HepG2 (cell line): ENCODE results near the gene TREH. TPM values are rescaled to one million over a fixed set of nuclear protein-coding genes. Genes with fewer than 3 reads are reported as not detected.

Source experiments
- ATF7-NPFF ChIP-seq: sonication (generic); formaldehyde crosslinking; IDR thresholded peaks from 2 replicates; pipeline ENCODE4 v1.8.1; 2023; ENCODE audit warnings: mild to moderate bottlenecking, low read depth, missing genetic modification reagents, moderate library complexity
- DPF2 ChIP-seq: sonication (generic); formaldehyde crosslinking; IDR thresholded peaks from 2 replicates; pipeline ENCODE4 v1.4.0; 2020; ENCODE audit warnings: mild to moderate bottlenecking, low read depth, missing genetic modification reagents, borderline replicate concordance
- E2F5 ChIP-seq: sonication (generic); formaldehyde crosslinking; conservative IDR thresholded peaks from 2 replicates; pipeline ENCODE4 v1.4.0; 2020; ENCODE audit warnings: missing genetic modification reagents
- FOXP4 ChIP-seq: sonication (generic); formaldehyde crosslinking; IDR thresholded peaks from 2 replicates; pipeline ENCODE4 v1.4.0; 2020; ENCODE audit warnings: missing genetic modification reagents
- HBP1 ChIP-seq: IDR thresholded peaks from 2 replicates; pipeline ENCODE4 v1.6.1; 2016; ENCODE audit warnings: low read depth, control low read depth
- NBN ChIP-seq: fragments of 450-650 bp; conservative IDR thresholded peaks from 2 replicates; pipeline ENCODE4 v1.6.1; 2017
- TCF7L2 ChIP-seq: IDR thresholded peaks from 2 replicates; pipeline ENCODE4 v1.6.1; 2011; ENCODE audit warnings: mild to moderate bottlenecking, low read depth, low read length, moderate library complexity
- TGIF2 ChIP-seq: IDR thresholded peaks from 2 replicates; pipeline ENCODE4 v1.6.1; 2016; ENCODE audit warnings: control low read depth, missing compliant biosample characterization
- ZFP41 ChIP-seq: sonication (generic); formaldehyde crosslinking; IDR thresholded peaks from 2 replicates; pipeline ENCODE4 v1.4.0; 2020; ENCODE audit warnings: mild to moderate bottlenecking, missing genetic modification reagents, borderline replicate concordance
- ZNF317 ChIP-seq: sonication (generic); formaldehyde crosslinking; IDR thresholded peaks from 2 replicates; pipeline ENCODE4 v1.5.0; 2020; ENCODE audit warnings: mild to moderate bottlenecking, missing genetic modification reagents
- polyA plus RNA-seq, 8 experiments: library from polyadenylated mRNA; depleted of rRNA in 3 of 8; stranded (reverse) in 7 of 8; unstranded in 1 of 8; fragments of >200 nt; fragmentation: Illumina TruSeq in 4 of 8; extraction: Trizol in 4 of 8; gene quantifications; 2 replicates each; pipeline versions ENCODE4 v1.2.1 to v1.2.3, GENCODE V29; 2011 to 2016; ENCODE audit warnings: low read depth in 4 of 8, missing spikeins in 1 of 8, mixed read lengths in 1 of 8; ENCODE audit not compliant: insufficient read depth in 1 of 8
- total RNA-seq, 5 experiments: library from RNA; depleted of rRNA; stranded (reverse); fragments of >200 nt; fragmentation: Illumina TruSeq; extraction: Trizol; gene quantifications; 2 replicates each; pipeline ENCODE4 v1.2.3, GENCODE V29; 2016; ENCODE audit warnings: low read depth in 1 of 5
- TF ChIP-seq, protein P1 (sequence below): sonication (generic); formaldehyde crosslinking; IDR thresholded peaks from 2 replicates; pipeline ENCODE4 v1.8.1; 2023; ENCODE audit warnings: mild to moderate bottlenecking, missing genetic modification reagents, borderline replicate concordance
- TF ChIP-seq, protein P2 (sequence below): sonication (generic); formaldehyde crosslinking; IDR thresholded peaks from 2 replicates; pipeline ENCODE4 v1.5.0; 2020; ENCODE audit warnings: missing genetic modification reagents
- TF ChIP-seq, protein P3 (sequence below), 2 experiments: fragments of 450-650 bp in 1 of 2; sonication (generic) in 1 of 2; formaldehyde crosslinking in 1 of 2; IDR thresholded peaks; 2 replicates each; pipeline versions ENCODE4 v1.6.1 to v1.8.0; 2016 to 2022; ENCODE audit warnings: antibody characterized with exemption in 1 of 2, mild to moderate bottlenecking in 1 of 2, missing genetic modification reagents in 1 of 2

TREH gene
- total and polyA plus RNA-seq, 2 of the 13 experiments (the other 11 are each of a cell fraction or from before 2014, with no cell fraction given) = 0.53 to 0.86 TPM

DNA sequence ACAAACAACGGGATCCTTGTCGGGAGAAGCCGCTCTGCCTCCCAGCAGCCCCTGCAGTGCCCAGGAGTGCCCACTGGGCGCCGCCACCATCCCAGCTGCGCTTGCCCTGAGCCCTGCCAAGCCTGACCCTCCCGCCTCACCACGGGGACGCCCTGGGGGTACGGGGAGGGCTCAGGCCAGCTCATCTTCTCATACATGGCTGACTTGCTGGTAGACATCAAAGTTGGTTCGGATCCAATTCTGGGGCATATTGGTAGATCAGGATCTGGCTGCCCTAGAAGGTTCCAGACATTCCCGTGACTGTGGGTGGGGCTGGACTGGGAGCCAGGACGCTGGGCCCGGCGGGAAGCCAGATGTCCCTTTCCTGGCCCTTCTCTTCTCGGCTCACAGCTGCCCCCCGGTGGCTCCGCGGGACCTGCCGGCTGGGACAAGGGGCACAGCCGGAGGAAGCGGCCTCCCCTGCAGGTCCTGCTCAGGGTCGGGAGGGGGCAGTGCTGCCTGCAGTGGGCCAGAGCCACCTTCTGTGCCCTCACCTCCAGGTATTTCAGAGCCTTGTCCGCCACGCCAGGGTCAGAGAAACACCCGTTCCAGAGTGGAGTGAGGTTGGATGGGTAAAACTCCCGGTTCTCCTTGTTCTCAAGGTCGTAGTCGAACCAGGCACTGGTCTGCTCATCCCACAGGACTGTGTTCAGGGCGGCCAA lies 10.6 kb upstream of the TREH start (continued):
- TF ChIP-seq HBP1 (CRISPR knock-in tag) (no peak), ZFP41 (no peak), FOXP4 (CRISPR knock-in tag) (0 out of 2 replicates have a peak, but pooled peaks have one; percentile 11), TCF7L2 (no peak), ZNF317 (no peak), ATF7-NPFF (CRISPR knock-in tag) (no peak; the same call in 1 of the 2 replicates), DPF2 (no peak), TGIF2 (CRISPR knock-in tag) (0 out of 2 replicates have a peak, but pooled peaks have one; percentile 16), E2F5 (no peak; the same call in 1 of the 2 replicates), NBN (no peak)
- TF ChIP-seq, protein P1, sequence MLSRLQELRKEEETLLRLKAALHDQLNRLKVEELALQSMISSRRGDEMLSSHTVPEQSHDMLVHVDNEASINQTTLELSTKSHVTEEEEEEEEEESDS (CRISPR knock-in tag) = peak; percentile 50; the same call in 1 of the 2 replicates
- TF ChIP-seq, protein P2, sequence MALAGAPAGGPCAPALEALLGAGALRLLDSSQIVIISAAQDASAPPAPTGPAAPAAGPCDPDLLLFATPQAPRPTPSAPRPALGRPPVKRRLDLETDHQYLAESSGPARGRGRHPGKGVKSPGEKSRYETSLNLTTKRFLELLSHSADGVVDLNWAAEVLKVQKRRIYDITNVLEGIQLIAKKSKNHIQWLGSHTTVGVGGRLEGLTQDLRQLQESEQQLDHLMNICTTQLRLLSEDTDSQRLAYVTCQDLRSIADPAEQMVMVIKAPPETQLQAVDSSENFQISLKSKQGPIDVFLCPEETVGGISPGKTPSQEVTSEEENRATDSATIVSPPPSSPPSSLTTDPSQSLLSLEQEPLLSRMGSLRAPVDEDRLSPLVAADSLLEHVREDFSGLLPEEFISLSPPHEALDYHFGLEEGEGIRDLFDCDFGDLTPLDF (CRISPR knock-in tag) = peak; percentile 68; the same call in 1 of the 2 replicates
- TF ChIP-seq, protein P3, sequence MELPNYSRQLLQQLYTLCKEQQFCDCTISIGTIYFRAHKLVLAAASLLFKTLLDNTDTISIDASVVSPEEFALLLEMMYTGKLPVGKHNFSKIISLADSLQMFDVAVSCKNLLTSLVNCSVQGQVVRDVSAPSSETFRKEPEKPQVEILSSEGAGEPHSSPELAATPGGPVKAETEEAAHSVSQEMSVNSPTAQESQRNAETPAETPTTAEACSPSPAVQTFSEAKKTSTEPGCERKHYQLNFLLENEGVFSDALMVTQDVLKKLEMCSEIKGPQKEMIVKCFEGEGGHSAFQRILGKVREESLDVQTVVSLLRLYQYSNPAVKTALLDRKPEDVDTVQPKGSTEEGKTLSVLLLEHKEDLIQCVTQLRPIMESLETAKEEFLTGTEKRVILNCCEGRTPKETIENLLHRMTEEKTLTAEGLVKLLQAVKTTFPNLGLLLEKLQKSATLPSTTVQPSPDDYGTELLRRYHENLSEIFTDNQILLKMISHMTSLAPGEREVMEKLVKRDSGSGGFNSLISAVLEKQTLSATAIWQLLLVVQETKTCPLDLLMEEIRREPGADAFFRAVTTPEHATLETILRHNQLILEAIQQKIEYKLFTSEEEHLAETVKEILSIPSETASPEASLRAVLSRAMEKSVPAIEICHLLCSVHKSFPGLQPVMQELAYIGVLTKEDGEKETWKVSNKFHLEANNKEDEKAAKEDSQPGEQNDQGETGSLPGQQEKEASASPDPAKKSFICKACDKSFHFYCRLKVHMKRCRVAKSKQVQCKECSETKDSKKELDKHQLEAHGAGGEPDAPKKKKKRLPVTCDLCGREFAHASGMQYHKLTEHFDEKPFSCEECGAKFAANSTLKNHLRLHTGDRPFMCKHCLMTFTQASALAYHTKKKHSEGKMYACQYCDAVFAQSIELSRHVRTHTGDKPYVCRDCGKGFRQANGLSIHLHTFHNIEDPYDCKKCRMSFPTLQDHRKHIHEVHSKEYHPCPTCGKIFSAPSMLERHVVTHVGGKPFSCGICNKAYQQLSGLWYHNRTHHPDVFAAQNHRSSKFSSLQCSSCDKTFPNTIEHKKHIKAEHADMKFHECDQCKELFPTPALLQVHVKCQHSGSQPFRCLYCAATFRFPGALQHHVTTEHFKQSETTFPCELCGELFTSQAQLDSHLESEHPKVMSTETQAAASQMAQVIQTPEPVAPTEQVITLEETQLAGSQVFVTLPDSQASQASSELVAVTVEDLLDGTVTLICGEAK (IDR thresholded peaks at IDR 0.05) = no peak
- TF ChIP-seq, protein P3 (CRISPR knock-in tag; IDR thresholded peaks at IDR 0.05) = no peak
